ENCODE data around the gene DYRK1A. TPM values are rescaled to one million over a fixed set of nuclear protein-coding genes. Genes with fewer than 3 reads are reported as not detected.

DYRK1A gene
- polyA plus RNA-seq, 1 donor from 2014 or later = 94.8 TPM

DNA sequence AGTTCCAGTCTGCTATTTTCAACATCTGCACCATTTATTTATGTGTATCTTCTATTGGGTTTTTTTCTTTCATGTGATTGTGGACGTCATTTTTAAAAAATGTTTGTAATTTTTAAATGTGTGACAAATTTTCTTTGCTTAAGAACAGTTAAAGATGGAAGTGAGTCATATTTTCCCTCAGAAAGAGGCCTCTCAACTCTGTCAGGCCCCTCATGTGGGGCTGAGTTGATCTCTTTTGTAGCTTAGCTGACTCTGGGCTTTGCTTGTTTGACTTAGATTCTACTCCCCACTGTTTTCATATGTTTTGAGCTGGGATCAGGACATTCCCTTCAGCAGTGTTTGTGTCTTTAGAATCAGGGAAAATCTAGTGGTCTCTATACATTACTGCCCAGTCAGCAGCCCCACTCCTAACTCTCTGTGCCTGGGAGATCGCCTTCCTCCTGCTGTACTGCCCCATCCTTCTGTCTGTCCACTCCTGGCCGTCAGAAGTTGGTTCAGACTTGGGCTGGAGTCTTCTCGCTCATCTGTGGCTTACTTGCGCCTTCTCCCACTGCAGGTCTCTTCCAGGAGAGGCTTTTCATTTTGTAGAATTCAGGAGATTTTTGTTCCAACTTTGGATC lies 137.4 kb downstream of the DYRK1A start:
- Histone ChIP-seq H3K4me3 (ENCODE audit: low read length) (no peak overlapping the region), H3K27me3 (ENCODE audit: insufficient read depth, low read depth, low read length) (no peaks in the 10 kb centered on the region), H3F3A (ENCODE audit: insufficient read depth, low read length, poor library complexity, severe bottlenecking) (no peaks in the 10 kb centered on the region), H3K79me2 (replicated peaks; ENCODE audit: insufficient read depth, low read length) (peaks cover 13% of the 10 kb centered on the region), H3K9me2 (ENCODE audit: insufficient read depth, low read length) (no peaks in the 10 kb centered on the region), H3K27ac (ENCODE audit: low read length) (no peak overlapping the region), H2AFZ (ENCODE audit: low read depth, low read length) (no peak overlapping the region), H3K9ac (ENCODE audit: low read length) (no peak overlapping the region), H3K36me3 (ENCODE audit: insufficient read depth, low read length) (peaks cover 17% of the 10 kb centered on the region), H4K20me1 (ENCODE audit: insufficient read depth) (no peaks in the 10 kb centered on the region), H3K9me3 (ENCODE audit: low read length) (no peaks in the 10 kb centered on the region), H3K4me2 (ENCODE audit: low read length) (no peak overlapping the region)
- TF ChIP-seq MXI1 (conservative IDR thresholded peaks at IDR 0.05; ENCODE audit: poor library complexity, severe bottlenecking) (no peak), TAF1 (IDR thresholded peaks at IDR 0.05; ENCODE audit: low read depth) (no peak), REST (IDR thresholded peaks at IDR 0.05; ENCODE audit: borderline replicate concordance) (no peak), POLR2AphosphoS5 (IDR thresholded peaks at IDR 0.05) (no peak), RAD21 (conservative IDR thresholded peaks at IDR 0.05) (no peak), EZH2 (IDR thresholded peaks at IDR 0.05; ENCODE audit: borderline replicate concordance, insufficient read depth, low read length, poor library complexity, severe bottlenecking) (no peak), EP300 (conservative IDR thresholded peaks at IDR 0.05; ENCODE audit: poor library complexity, severe bottlenecking) (no peak), SMC3 (conservative IDR thresholded peaks at IDR 0.05; ENCODE audit: poor library complexity) (no peak)
- TF ChIP-seq, protein P1, sequence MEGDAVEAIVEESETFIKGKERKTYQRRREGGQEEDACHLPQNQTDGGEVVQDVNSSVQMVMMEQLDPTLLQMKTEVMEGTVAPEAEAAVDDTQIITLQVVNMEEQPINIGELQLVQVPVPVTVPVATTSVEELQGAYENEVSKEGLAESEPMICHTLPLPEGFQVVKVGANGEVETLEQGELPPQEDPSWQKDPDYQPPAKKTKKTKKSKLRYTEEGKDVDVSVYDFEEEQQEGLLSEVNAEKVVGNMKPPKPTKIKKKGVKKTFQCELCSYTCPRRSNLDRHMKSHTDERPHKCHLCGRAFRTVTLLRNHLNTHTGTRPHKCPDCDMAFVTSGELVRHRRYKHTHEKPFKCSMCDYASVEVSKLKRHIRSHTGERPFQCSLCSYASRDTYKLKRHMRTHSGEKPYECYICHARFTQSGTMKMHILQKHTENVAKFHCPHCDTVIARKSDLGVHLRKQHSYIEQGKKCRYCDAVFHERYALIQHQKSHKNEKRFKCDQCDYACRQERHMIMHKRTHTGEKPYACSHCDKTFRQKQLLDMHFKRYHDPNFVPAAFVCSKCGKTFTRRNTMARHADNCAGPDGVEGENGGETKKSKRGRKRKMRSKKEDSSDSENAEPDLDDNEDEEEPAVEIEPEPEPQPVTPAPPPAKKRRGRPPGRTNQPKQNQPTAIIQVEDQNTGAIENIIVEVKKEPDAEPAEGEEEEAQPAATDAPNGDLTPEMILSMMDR (IDR thresholded peaks at IDR 0.05; ENCODE audit: poor library complexity, severe bottlenecking) = no peak

DNA sequence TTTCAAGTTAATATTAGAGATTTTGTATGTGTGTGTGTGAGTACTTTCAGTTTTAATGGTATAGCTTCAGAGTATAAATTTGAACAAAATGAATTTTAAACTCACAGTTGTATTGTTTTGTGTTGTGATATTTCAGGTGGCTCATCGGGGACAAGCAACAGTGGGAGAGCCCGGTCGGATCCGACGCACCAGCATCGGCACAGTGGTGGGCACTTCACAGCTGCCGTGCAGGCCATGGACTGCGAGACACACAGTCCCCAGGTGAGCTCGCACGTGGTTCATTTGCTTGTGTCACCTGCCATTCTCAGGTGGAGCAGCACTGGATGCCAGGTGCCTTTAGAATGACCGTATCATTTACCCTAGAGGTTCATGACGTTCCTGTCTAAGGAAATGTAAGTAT lies 139.4 kb downstream of the DYRK1A start:
- Histone ChIP-seq H3F3A (ENCODE audit: insufficient read depth, low read length, poor library complexity, severe bottlenecking) (no peaks in the 10 kb centered on the region), H3K27me3 (ENCODE audit: insufficient read depth, low read depth, low read length) (no peaks in the 10 kb centered on the region), H4K20me1 (ENCODE audit: insufficient read depth) (no peaks in the 10 kb centered on the region), H3K9me2 (ENCODE audit: insufficient read depth, low read length) (no peaks in the 10 kb centered on the region), H3K79me2 (replicated peaks; ENCODE audit: insufficient read depth, low read length) (peaks cover 8% of the 10 kb centered on the region), H3K4me3 (ENCODE audit: low read length) (no peak overlapping the region), H3K36me3 (ENCODE audit: insufficient read depth, low read length) (peaks cover 30% of the 10 kb centered on the region), H2AFZ (ENCODE audit: low read depth, low read length) (no peak overlapping the region), H3K4me2 (ENCODE audit: low read length) (no peak overlapping the region), H3K9me3 (ENCODE audit: low read length) (no peaks in the 10 kb centered on the region), H3K9ac (ENCODE audit: low read length) (no peak overlapping the region), H3K27ac (ENCODE audit: low read length) (no peak overlapping the region)
- TF ChIP-seq EZH2 (IDR thresholded peaks at IDR 0.05; ENCODE audit: borderline replicate concordance, insufficient read depth, low read length, poor library complexity, severe bottlenecking) = no peak
- TF ChIP-seq POLR2AphosphoS5 (IDR thresholded peaks at IDR 0.05) = no peak
- no peak for TF ChIP-seq RAD21 (conservative IDR thresholded peaks at IDR 0.05)
- no peak for TF ChIP-seq EP300 (conservative IDR thresholded peaks at IDR 0.05; ENCODE audit: poor library complexity, severe bottlenecking)
